ENCODE data around the gene NCL. TPM values are rescaled to one million over a fixed set of nuclear protein-coding genes. Genes with fewer than 3 reads are reported as not detected.
"Not testable (repeated sequence)": the region's sequence is repeated elsewhere in the genome, so short reads cannot be mapped to it uniquely, and the experiment has no call there.

Gene NCL
- total RNA-seq, 1 experiment from 2014 or later, result 1,328 TPM

GRCh38 chr2:231461516-231461971 is 2.7 kb downstream of the NCL start:
- TSS peak; percentile 26 for BruUV-seq (replicated peaks)
- Histone ChIP-seq H3K27ac (ENCODE audit: low read depth, low read length, poor library complexity, severe bottlenecking) (no peak overlapping the region), H3K27me3 (replicated peaks; ENCODE audit: insufficient read depth, low read depth, low read length, poor library complexity) (no peaks in the 10 kb centered on the region), H3K36me3 (ENCODE audit: insufficient read depth, low read length, poor library complexity, severe bottlenecking) (peaks cover 67% of the 10 kb centered on the region), H3K9me3 (ENCODE audit: low read depth, low read length, poor library complexity, severe bottlenecking) (no peaks in the 10 kb centered on the region), H3K4me3 (ENCODE audit: low read depth, low read length, poor library complexity, severe bottlenecking) (peak overlapping the region; percentile 88), H3K4me1 (ENCODE audit: insufficient read depth, low read length, poor library complexity, severe bottlenecking) (peaks cover 19% of the 10 kb centered on the region)
- intact Hi-C loops (cut with micrococcal nuclease; ENCODE audit: unreplicated experiment), result no loop called here
- no peak for DNase-seq (ENCODE audit: low spot score)
- ChIA-PET CTCF (no interaction called here), POLR2A (ENCODE audit: low non-redundant PET) (no interaction called here)
- TF ChIP-seq CTCF (conservative IDR thresholded peaks at IDR 0.05; ENCODE audit: low read depth, low read length), result no peak
- no peak for TF ChIP-seq EZH2 (IDR thresholded peaks at IDR 0.05; ENCODE audit: borderline replicate concordance, low read depth, low read length, poor library complexity, severe bottlenecking)

- H3K9me3 ChIP-seq (ENCODE audit: low read depth, low read length, poor library complexity, severe bottlenecking); CTCF ChIA-PET; BruUV-seq (replicated peaks); H3K27ac ChIP-seq (ENCODE audit: low read depth, low read length, poor library complexity, severe bottlenecking); intact Hi-C loops (cut with micrococcal nuclease; ENCODE audit: unreplicated experiment); DNase-seq (ENCODE audit: low spot score); POLR2A ChIA-PET (ENCODE audit: low non-redundant PET); H3K27me3 ChIP-seq (replicated peaks; ENCODE audit: insufficient read depth, low read depth, low read length, poor library complexity); H3K4me3 ChIP-seq (ENCODE audit: low read depth, low read length, poor library complexity, severe bottlenecking): not testable (repeated sequence)
- Histone ChIP-seq H3K4me1 (ENCODE audit: insufficient read depth, low read length, poor library complexity, severe bottlenecking) (peaks cover 19% of the 10 kb centered on the region), H3K36me3 (ENCODE audit: insufficient read depth, low read length, poor library complexity, severe bottlenecking) (peaks cover 75% of the 10 kb centered on the region)
Observed at GRCh38 chr2:231460841-231461240, 3.4 kb downstream of the NCL start.

- Histone ChIP-seq H3K4me1 (ENCODE audit: insufficient read depth, low read length, poor library complexity, severe bottlenecking) (peaks cover 19% of the 10 kb centered on the region), H3K27me3 (replicated peaks; ENCODE audit: insufficient read depth, low read depth, low read length, poor library complexity) (no peaks in the 10 kb centered on the region), H3K4me3 (ENCODE audit: low read depth, low read length, poor library complexity, severe bottlenecking) (no peak overlapping the region), H3K9me3 (ENCODE audit: low read depth, low read length, poor library complexity, severe bottlenecking) (no peaks in the 10 kb centered on the region), H3K36me3 (ENCODE audit: insufficient read depth, low read length, poor library complexity, severe bottlenecking) (peaks cover 80% of the 10 kb centered on the region), H3K27ac (ENCODE audit: low read depth, low read length, poor library complexity, severe bottlenecking) (no peak overlapping the region)
- CTCF ChIA-PET, result no interaction called here
- POLR2A ChIA-PET (ENCODE audit: low non-redundant PET), result no interaction called here
- no peak for TF ChIP-seq CTCF (conservative IDR thresholded peaks at IDR 0.05; ENCODE audit: low read depth, low read length)
- TF ChIP-seq EZH2 (IDR thresholded peaks at IDR 0.05; ENCODE audit: borderline replicate concordance, low read depth, low read length, poor library complexity, severe bottlenecking), result no peak
- DNase-seq (ENCODE audit: low spot score), result no peak
- no TSS peak for BruUV-seq (replicated peaks)
- intact Hi-C loops (cut with micrococcal nuclease; ENCODE audit: unreplicated experiment), result no loop called here
Observed at GRCh38 chr2:231460073-231460835, 4.0 kb downstream of the NCL start.

- TF ChIP-seq CTCF (conservative IDR thresholded peaks at IDR 0.05; ENCODE audit: low read depth, low read length) (no peak), EZH2 (IDR thresholded peaks at IDR 0.05; ENCODE audit: borderline replicate concordance, low read depth, low read length, poor library complexity, severe bottlenecking) (no peak)
- Histone ChIP-seq H3K4me3 (ENCODE audit: low read depth, low read length, poor library complexity, severe bottlenecking) (no peak overlapping the region), H3K36me3 (ENCODE audit: insufficient read depth, low read length, poor library complexity, severe bottlenecking) (peaks cover 99% of the 10 kb centered on the region), H3K27ac (ENCODE audit: low read depth, low read length, poor library complexity, severe bottlenecking) (no peak overlapping the region), H3K4me1 (ENCODE audit: insufficient read depth, low read length, poor library complexity, severe bottlenecking) (peaks cover 19% of the 10 kb centered on the region), H3K9me3 (ENCODE audit: low read depth, low read length, poor library complexity, severe bottlenecking) (no peaks in the 10 kb centered on the region), H3K27me3 (replicated peaks; ENCODE audit: insufficient read depth, low read depth, low read length, poor library complexity) (no peaks in the 10 kb centered on the region)
- intact Hi-C loops (cut with micrococcal nuclease; ENCODE audit: unreplicated experiment), result no loop called here
- no TSS peak for BruUV-seq (replicated peaks)
- POLR2A ChIA-PET (ENCODE audit: low non-redundant PET), result interaction anchor here (1.0 kb wide), 1 partner anchor 11 kb away, joined by 7 read pairs; no protein-coding TSS in a partner anchor
- DNase-seq (ENCODE audit: low spot score), result no peak
- CTCF ChIA-PET, result no interaction called here
Observed at GRCh38 chr2:231458368-231458767, 5.9 kb downstream of the NCL start.

Data from A673 (cell line).